AG04450 (cell line): ENCODE data around the gene DPM3. TPM values are rescaled to one million over a fixed set of nuclear protein-coding genes. Genes with fewer than 3 reads are reported as not detected.

Experiments
- CTCF ChIA-PET: fragments of 300-600, 350-600 bp; formaldehyde crosslinking; extraction: SDS; loops from one replicate; lab custom pipeline; 2022; ENCODE audit warnings: antibody characterized with exemption, inconsistent platforms; lab: Charles Lee
- POLR2A ChIA-PET: fragments of 350-600 bp; formaldehyde crosslinking; extraction: SDS; loops from one replicate; lab custom pipeline; 2021; ENCODE audit warnings: antibody characterized with exemption, inconsistent platforms; lab: Yijun Ruan, JAX
- DNase-seq: peaks from one replicate; pipeline ENCODE4 v3.0.0-alpha.2; 2011; ENCODE audit warnings: low read depth, low spot score
- H3K27ac ChIP-seq: one replicate; pipeline ENCODE4 v1.5.1; 2012; ENCODE audit warnings: low read depth, low read length, control low read depth
- H3K27me3 ChIP-seq: one replicate; pipeline ENCODE4 v1.6.0; 2012; ENCODE audit warnings: low read length; ENCODE audit not compliant: control insufficient read depth, insufficient read depth
- H3K4me3 ChIP-seq: 2 replicates; pipeline ENCODE4 v1.5.1; 2011; ENCODE audit warnings: mild to moderate bottlenecking, low read depth, low read length, control low read depth
- H3K9me3 ChIP-seq: 2 replicates; pipeline ENCODE4 v1.5.1; 2012; ENCODE audit warnings: low read length; ENCODE audit not compliant: control insufficient read depth, insufficient read depth
- polyA plus RNA-seq: library from polyadenylated mRNA; depleted of rRNA; stranded (reverse); fragments of >200 nt; gene quantifications from 2 replicates; pipeline ENCODE4 v1.2.3, GENCODE V29; 2011
- TF ChIP-seq, protein P1 (sequence below): IDR thresholded peaks from 2 replicates; pipeline ENCODE4 v1.5.1; 2011; ENCODE audit warnings: low read depth, low read length, control low read depth, inconsistent platforms

Gene DPM3
- polyA plus RNA-seq, 1 experiment = 16.8 TPM

DNA sequence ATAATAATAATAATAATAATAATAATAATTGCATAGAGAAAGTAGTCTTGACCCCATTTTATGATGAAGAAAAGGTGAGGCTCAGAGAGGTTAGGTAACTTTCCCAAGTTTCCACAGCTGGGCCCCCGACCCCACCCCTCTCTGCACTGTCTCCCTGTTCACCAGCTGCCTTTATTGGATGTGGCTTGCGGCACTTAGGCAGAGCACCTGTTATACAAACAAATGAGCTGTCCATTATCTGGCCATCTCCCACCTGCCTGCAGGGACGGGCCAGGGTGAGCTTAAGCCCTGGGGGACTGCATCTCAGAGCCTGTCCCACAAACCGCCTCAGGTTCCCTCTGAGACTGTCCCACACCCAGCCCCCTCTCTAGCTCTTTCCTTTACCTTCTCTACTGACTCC, 22.7 kb downstream of the DPM3 start:
- Histone ChIP-seq H3K9me3 (no peaks in the 10 kb centered on the region), H3K27me3 (peaks cover 40% of the 10 kb centered on the region), H3K27ac (no peak overlapping the region), H3K4me3 (no peak overlapping the region)
- CTCF ChIA-PET = interaction anchor here (0.6 to 4.2 kb wide), 4 partner anchors 26 to 1319 kb away, joined by 3 to 17 read pairs (median 4); partner anchors contain the start of gene KRTCAP2
- DNase-seq = no peak
- POLR2A ChIA-PET = no interaction called here
- TF ChIP-seq, protein P1, sequence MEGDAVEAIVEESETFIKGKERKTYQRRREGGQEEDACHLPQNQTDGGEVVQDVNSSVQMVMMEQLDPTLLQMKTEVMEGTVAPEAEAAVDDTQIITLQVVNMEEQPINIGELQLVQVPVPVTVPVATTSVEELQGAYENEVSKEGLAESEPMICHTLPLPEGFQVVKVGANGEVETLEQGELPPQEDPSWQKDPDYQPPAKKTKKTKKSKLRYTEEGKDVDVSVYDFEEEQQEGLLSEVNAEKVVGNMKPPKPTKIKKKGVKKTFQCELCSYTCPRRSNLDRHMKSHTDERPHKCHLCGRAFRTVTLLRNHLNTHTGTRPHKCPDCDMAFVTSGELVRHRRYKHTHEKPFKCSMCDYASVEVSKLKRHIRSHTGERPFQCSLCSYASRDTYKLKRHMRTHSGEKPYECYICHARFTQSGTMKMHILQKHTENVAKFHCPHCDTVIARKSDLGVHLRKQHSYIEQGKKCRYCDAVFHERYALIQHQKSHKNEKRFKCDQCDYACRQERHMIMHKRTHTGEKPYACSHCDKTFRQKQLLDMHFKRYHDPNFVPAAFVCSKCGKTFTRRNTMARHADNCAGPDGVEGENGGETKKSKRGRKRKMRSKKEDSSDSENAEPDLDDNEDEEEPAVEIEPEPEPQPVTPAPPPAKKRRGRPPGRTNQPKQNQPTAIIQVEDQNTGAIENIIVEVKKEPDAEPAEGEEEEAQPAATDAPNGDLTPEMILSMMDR = no peak

DNA sequence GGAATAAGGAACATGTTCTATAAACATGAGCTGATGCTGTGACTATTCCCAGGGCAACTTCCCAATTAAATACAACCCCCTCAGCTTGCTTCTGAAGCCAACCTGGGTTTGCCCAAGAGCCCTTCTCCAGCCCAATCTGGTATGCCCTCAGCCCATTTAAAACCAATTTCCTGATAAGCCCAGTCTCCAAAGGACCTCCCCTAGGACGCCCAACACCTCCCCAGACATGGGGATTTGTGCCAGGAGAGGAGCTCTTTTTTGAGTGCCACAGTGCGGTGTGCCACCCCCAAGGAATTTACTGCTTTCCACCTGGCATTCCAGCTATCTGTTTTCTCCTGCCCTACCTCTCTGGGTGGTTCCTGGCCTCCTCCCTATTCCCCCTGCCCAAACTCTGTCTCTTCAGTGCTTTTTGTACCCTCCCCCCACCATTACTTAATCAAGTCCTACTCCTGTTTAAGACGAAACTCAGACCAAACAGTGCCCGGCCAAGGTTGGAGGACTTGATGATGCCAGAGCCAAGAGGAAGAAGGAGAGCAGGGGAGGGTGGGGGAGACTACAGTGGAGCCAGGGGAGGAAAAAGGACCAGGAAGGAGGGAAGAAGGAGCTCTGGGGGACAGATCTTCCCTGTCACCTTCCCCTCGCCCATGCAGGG, 24.1 kb downstream of the DPM3 start:
- peaks cover 45% of the 10 kb centered on the region for H3K27me3 ChIP-seq
- no peak overlapping the region for H3K4me3 ChIP-seq
- ChIA-PET POLR2A (no interaction called here), CTCF (interaction anchor here (0.9 to 4.2 kb wide), 4 partner anchors 25 to 57 kb away, joined by 5 to 17 read pairs (median 7); partner anchors contain the start of gene KRTCAP2)
- no peaks in the 10 kb centered on the region for H3K9me3 ChIP-seq
- no peak overlapping the region for H3K27ac ChIP-seq
- TF ChIP-seq, protein P1 = no peak
- DNase-seq = no peak

DNA sequence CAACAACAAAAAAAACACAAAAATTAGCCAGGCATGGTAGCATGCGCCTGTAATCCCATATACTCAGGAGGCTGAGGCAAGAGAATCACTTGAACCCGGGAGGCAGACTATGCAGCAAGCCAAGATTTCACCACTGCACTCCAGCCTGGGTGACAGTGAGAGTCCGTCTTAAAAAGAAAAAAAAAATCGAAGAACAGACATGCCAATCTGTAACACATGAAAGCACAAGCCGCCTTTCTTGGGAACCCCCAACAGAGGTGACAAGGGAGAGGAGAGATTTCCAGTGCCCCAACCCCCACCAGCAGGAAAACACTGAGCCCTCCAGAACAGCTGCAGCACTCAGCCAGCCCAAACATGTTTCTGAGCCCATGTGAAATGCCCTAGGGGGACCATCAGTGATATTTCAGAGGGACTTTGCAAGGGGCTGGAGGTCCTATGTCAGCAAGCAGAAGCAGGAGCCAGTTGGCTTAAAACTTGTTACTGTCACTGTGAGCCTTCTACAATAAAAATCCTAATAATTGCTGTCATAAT, 26.8 kb downstream of the DPM3 start:
- no peaks in the 10 kb centered on the region for H3K9me3 ChIP-seq
- ChIA-PET CTCF (no interaction called here), POLR2A (no interaction called here)

DNA sequence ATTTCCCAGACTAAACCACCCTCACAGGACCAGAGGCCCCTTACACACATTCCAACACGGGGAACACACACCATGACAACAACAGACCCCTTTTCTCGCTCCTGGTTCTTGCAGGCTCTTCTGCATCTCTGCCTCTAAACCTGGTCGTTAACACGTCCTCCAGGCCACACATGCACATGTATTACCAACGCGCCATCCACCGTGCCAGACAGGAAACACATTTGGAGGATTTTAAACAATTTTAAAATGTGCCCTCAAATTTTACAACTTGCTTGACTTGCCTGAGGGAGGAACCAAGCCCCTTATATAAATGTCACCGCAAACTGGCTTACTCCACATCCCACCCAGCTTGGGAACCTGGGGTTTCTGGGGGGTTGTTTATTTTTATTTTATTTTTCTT, 29.5 kb downstream of the DPM3 start:
- no peak for DNase-seq
- POLR2A ChIA-PET = no interaction called here
- CTCF ChIA-PET = no interaction called here
- Histone ChIP-seq H3K27ac (no peak overlapping the region), H3K27me3 (peaks cover 30% of the 10 kb centered on the region), H3K4me3 (no peak overlapping the region), H3K9me3 (no peaks in the 10 kb centered on the region)
- TF ChIP-seq, protein P1 = no peak

More for the DNA sequence above, 26.8 kb downstream of the DPM3 start:
- no peak for DNase-seq
- Histone ChIP-seq H3K27ac (no peak overlapping the region), H3K4me3 (no peak overlapping the region), H3K27me3 (peaks cover 33% of the 10 kb centered on the region)
- TF ChIP-seq, protein P1 = no peak

DNA sequence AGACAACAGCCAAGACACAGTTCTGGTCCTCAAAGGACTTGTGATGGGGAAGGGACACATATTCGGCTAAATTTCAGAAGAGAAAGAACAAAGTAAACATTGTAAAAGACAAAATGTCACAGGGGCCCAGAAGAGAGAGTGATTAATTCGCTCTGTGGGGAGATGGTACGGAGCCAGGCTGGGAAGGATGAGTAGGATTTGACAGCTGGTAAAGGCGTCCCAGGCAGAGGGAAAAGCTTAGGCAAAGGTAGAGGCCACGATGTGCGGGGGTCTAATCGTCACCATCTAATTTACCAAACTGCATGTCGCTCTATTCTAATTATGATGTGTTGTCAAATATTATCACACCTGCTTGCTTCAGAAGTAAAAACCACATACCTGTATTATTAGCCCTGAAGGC, 29.9 kb downstream of the DPM3 start:
- Histone ChIP-seq H3K4me3 (no peak overlapping the region), H3K27ac (no peak overlapping the region), H3K9me3 (no peaks in the 10 kb centered on the region), H3K27me3 (peaks cover 35% of the 10 kb centered on the region)
- DNase-seq = no peak
- TF ChIP-seq, protein P1 = no peak
- ChIA-PET POLR2A (no interaction called here), CTCF (no interaction called here)
